ENCODE measurements around the gene SACM1L. TPM values are rescaled to one million over a fixed set of nuclear protein-coding genes. Genes with fewer than 3 reads are reported as not detected.

SACM1L gene, protein sequence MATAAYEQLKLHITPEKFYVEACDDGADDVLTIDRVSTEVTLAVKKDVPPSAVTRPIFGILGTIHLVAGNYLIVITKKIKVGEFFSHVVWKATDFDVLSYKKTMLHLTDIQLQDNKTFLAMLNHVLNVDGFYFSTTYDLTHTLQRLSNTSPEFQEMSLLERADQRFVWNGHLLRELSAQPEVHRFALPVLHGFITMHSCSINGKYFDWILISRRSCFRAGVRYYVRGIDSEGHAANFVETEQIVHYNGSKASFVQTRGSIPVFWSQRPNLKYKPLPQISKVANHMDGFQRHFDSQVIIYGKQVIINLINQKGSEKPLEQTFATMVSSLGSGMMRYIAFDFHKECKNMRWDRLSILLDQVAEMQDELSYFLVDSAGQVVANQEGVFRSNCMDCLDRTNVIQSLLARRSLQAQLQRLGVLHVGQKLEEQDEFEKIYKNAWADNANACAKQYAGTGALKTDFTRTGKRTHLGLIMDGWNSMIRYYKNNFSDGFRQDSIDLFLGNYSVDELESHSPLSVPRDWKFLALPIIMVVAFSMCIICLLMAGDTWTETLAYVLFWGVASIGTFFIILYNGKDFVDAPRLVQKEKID
- total RNA-seq (35.4 and 39.9 TPM in 2 replicates), polyA plus RNA-seq (9.1 and 11.9 TPM in 2 replicates), polyA minus RNA-seq (39.4 and 43.0 TPM in 2 replicates), Bru-seq, nascent RNA (percentile 88 among the genes with signal in this experiment), BruChase-seq, experiment 1, labeled RNA remaining after a 6-hour chase (percentile 82 among the genes with signal in this experiment), BruChase-seq, experiment 2, labeled RNA remaining after a 2-hour chase (percentile 91 among the genes with signal in this experiment)
- polyA plus RNA-seq (2011; cell fraction: cytosol; rRNA removed), result 7.3 and 8.1 TPM in 2 replicates
- 46.6 and 57.5 TPM in 2 replicates for polyA plus RNA-seq (2011; cell fraction: nucleus; rRNA removed)
- 23.9 and 24.6 TPM in 2 replicates for polyA plus RNA-seq (2012)
- polyA minus RNA-seq (2011; cell fraction: cytosol; rRNA and poly(A)+ RNA removed), result 24.6 TPM
- polyA minus RNA-seq (2011; cell fraction: nucleus; rRNA and poly(A)+ RNA removed), result 53.3 and 80.0 TPM in 2 replicates
- long read RNA-seq, transcript SACM1L-201 (20 exons, 3,723 nt), result major isoform, 50 of 68 reads
- long read RNA-seq, partial matches to known transcripts, result 6 of 68 reads
- long read RNA-seq, other reads (novel, unspliced or antisense), result 9 of 68 reads

- no peaks in the 10 kb centered on the region for H3K9me3 ChIP-seq (replicated peaks; ENCODE audit: control insufficient read depth, insufficient read depth, low read length)
- peaks cover 48% of the 10 kb centered on the region for H3K79me2 ChIP-seq (ENCODE audit: control insufficient read depth, insufficient read depth, low read length)
- dilution Hi-C loops (cut with MboI; ENCODE audit: extremely low pct_ligation_motif_present, low sequenced_read_pairs) (no loop called here), intact Hi-C loops (cut with micrococcal nuclease) (loop anchor here (1.0 to 10.0 kb wide), 4 partner anchors 21 to 1174 kb away; no protein-coding TSS in a partner anchor)
- FAIRE-seq (peak; percentile 86), DNase-seq (ENCODE audit: low read depth, low spot score) (peak; percentile 99)
- peak within 1 kb of the TSS; percentile 92 for H3K9ac ChIP-seq (replicated peaks; ENCODE audit: extremely low read depth, insufficient read depth, low read length)
- CTCF ChIA-PET, result interaction anchor here (0.6 to 2.4 kb wide), 9 partner anchors 15 to 181 kb away, joined by 3 to 18 read pairs (median 3); no protein-coding TSS in a partner anchor
- H3K4me3 ChIP-seq (replicated peaks in 1 of 3; ENCODE audit: insufficient read depth in 1 of 3, low read depth in 1 of 3, low read length in 3 of 3), result peak within 1 kb of the TSS; percentile 90 to 97 (median 94)
- TF ChIP-seq CTCF (IDR thresholded peaks at IDR 0.05; ENCODE audit: extremely low read depth in 1 of 2, insufficient read depth in 1 of 2, low read depth in 1 of 2, low read length in 2 of 2) (no peak), POLR2A (IDR thresholded peaks at IDR 0.05; ENCODE audit: low read depth, low read length) (peak; percentile 79), GATA2 (IDR thresholded peaks at IDR 0.05; ENCODE audit: insufficient read depth, insufficient read length, low read depth, low read length) (peak; percentile 49), POLR2AphosphoS5 (IDR thresholded peaks at IDR 0.05; ENCODE audit: insufficient read depth, low read depth, low read length) (peak; percentile 68)
- peaks cover 33% of the 10 kb centered on the region for H3K4me1 ChIP-seq (ENCODE audit: control insufficient read depth, extremely low read depth, insufficient read depth, low read length)
- H3K27ac ChIP-seq (ENCODE audit: insufficient read depth, low read depth, low read length), result peak within 1 kb of the TSS; percentile 77
- POLR2A ChIA-PET, result interaction anchor here (0.6 to 0.8 kb wide), 2 partner anchors 23 to 36 kb away, joined by 4 read pairs; no protein-coding TSS in a partner anchor
- TSS peak; percentile 99 for BruUV-seq (replicated peaks)
- H4K20me1 ChIP-seq (replicated peaks; ENCODE audit: control insufficient read depth, extremely low read depth, insufficient read depth, low read length), result no peaks in the 10 kb centered on the region
- peak within 1 kb of the TSS; percentile 97 for H3K4me2 ChIP-seq (ENCODE audit: insufficient read depth, low read length)
- H3K36me3 ChIP-seq (ENCODE audit: control insufficient read depth in 2 of 2, extremely low read depth in 1 of 2, insufficient read depth in 2 of 2, low read length in 2 of 2), result peaks cover 0 to 6% of the 10 kb centered on the region in 2 experiments
- peak within 1 kb of the TSS; percentile 67 for H2AFZ ChIP-seq (ENCODE audit: low read depth, low read length)
- no peaks in the 10 kb centered on the region for H3K9me1 ChIP-seq (replicated peaks; ENCODE audit: control insufficient read depth, extremely low read depth, insufficient read depth, low read length)
- H3K27me3 ChIP-seq (ENCODE audit: control insufficient read depth in 2 of 2, insufficient read depth in 2 of 2, low read length in 2 of 2), result no peaks in the 10 kb centered on the region
These were observed at the start of gene SACM1L for GRCh38 chr3:45688882-45689786. SACM1L (plus strand) TSS chr3:45689396; CDS start chr3:45689466, 70 bp downstream.

All from endothelial cell of umbilical vein (primary cell).